Measurements from ENCODE around the gene SLC18A3. TPM values are rescaled to one million over a fixed set of nuclear protein-coding genes. Genes with fewer than 3 reads are reported as not detected.

SLC18A3 gene
- total RNA-seq, 2 donors from 2014 or later: not detected

DNA sequence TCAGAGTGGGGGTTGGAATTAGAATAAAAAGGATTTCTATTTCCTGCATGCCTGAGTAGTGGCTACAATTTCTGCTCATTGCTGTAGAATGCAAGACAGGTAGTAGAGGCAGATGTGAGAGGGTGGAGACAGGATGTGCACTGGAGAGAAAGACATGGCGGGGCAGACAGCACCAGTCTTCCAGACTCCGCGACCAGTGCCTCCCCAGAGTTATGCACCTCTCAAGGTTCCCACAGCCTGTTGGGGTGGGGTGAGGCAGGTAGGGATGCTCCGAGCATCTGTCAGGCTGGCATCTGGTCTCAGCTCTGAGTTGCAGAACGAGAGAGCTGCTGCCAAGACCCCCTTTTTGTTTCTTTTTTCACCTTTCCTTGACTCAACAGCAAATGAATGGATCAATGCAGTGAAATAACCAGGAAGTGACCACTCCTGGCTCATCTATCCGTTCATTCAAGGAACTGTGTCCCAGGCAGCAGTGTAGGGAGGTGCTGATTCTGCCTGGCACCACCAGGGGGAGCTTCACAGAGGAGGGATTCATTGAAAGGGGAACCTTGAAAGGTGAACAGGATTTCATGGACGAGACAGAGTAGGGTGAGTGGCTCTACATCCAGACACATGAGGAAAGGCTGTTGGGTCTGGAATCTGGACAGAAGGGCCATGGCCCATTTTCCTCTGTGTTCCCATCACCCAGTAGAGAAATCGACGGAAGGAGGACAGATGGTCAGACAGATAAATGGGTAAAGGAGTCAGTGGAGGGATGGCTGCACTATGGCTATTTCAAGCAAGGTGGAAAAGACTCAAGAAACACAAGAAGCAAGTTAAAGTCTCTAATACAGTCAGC is 17.2 kb upstream of the SLC18A3 start:
- Histone ChIP-seq H3K27me3 (replicated peaks; ENCODE audit: insufficient read depth) (no peaks in the 10 kb centered on the region), H3K27ac (no peak overlapping the region), H3K9me3 (no peaks in the 10 kb centered on the region), H3K36me3 (no peaks in the 10 kb centered on the region), H3K4me1 (replicated peaks) (no peaks in the 10 kb centered on the region), H3K4me3 (no peak overlapping the region)
- TF ChIP-seq POLR2A (IDR thresholded peaks at IDR 0.05): no peak
- TF ChIP-seq, protein P1, sequence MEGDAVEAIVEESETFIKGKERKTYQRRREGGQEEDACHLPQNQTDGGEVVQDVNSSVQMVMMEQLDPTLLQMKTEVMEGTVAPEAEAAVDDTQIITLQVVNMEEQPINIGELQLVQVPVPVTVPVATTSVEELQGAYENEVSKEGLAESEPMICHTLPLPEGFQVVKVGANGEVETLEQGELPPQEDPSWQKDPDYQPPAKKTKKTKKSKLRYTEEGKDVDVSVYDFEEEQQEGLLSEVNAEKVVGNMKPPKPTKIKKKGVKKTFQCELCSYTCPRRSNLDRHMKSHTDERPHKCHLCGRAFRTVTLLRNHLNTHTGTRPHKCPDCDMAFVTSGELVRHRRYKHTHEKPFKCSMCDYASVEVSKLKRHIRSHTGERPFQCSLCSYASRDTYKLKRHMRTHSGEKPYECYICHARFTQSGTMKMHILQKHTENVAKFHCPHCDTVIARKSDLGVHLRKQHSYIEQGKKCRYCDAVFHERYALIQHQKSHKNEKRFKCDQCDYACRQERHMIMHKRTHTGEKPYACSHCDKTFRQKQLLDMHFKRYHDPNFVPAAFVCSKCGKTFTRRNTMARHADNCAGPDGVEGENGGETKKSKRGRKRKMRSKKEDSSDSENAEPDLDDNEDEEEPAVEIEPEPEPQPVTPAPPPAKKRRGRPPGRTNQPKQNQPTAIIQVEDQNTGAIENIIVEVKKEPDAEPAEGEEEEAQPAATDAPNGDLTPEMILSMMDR (IDR thresholded peaks at IDR 0.05): peak in 3 of 4 experiments; percentile 55 to 73 (median 56)
- no peak for TF ChIP-seq POLR2AphosphoS5 (IDR thresholded peaks at IDR 0.05)
- intact Hi-C loops (cut with DNase I): no loop called here
- 43% methylated on average over 9 of the region's 9 CpGs for WGBS
- no peak for DNase-seq (ENCODE audit: low spot score)

DNA sequence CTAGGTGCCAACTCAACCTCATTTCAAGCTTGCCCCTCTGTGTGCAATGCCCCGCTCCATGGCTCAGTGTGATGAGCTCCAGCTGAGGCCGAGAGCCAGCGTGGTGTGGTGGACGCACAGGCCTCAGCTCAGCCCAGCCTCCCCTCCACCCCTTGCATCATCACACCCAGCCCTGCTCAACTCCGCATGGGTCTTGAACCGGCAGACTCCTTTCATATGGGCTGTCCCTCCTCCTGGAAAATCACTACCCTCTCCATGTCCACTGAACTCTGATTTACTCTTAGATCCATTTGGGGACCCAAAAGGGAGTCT is 16.6 kb upstream of the SLC18A3 start:
- Histone ChIP-seq H3K27ac (no peak overlapping the region), H3K4me3 (no peak overlapping the region), H3K36me3 (no peaks in the 10 kb centered on the region), H3K9me3 (no peaks in the 10 kb centered on the region), H3K27me3 (replicated peaks; ENCODE audit: insufficient read depth) (no peaks in the 10 kb centered on the region), H3K4me1 (replicated peaks) (no peaks in the 10 kb centered on the region)
- WGBS: 91% methylated on average over 6 of the region's 6 CpGs
- DNase-seq (ENCODE audit: low spot score): no peak
- TF ChIP-seq, protein P1 (IDR thresholded peaks at IDR 0.05): no peak
- TF ChIP-seq POLR2AphosphoS5 (IDR thresholded peaks at IDR 0.05) (no peak), POLR2A (IDR thresholded peaks at IDR 0.05) (no peak)
- intact Hi-C loops (cut with DNase I): no loop called here

DNA sequence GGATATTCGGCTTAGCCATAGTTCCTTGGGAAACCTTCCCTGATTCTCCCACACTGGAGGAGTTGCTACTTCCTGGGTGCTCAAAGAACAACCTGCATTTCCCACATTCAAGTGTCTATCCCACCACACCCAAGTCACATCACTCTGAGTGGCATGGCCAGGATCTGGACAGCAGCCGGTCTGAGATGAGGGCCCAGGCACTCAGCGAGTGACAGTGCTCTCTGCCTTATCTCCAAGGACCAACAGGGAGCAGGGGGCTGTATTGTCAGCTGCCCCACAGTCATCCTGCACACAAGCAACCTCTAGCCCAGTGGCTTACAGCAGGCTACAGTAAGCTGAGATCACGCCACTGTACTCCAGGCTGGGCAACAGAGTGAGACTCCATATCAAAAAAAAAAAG is 16.1 kb upstream of the SLC18A3 start:
- no peaks in the 10 kb centered on the region for H3K4me1 ChIP-seq (replicated peaks)
- WGBS: 63% methylated on average over 4 of the region's 4 CpGs
- no peak overlapping the region for H3K4me3 ChIP-seq
- no peaks in the 10 kb centered on the region for H3K36me3 ChIP-seq
- no peak for DNase-seq (ENCODE audit: low spot score)
- TF ChIP-seq, protein P1 (IDR thresholded peaks at IDR 0.05): no peak
- TF ChIP-seq POLR2A (IDR thresholded peaks at IDR 0.05) (no peak), POLR2AphosphoS5 (IDR thresholded peaks at IDR 0.05) (no peak)
- intact Hi-C loops (cut with DNase I): no loop called here
- no peaks in the 10 kb centered on the region for H3K27me3 ChIP-seq (replicated peaks; ENCODE audit: insufficient read depth)
- H3K27ac ChIP-seq: no peak overlapping the region
- H3K9me3 ChIP-seq: no peaks in the 10 kb centered on the region

DNA sequence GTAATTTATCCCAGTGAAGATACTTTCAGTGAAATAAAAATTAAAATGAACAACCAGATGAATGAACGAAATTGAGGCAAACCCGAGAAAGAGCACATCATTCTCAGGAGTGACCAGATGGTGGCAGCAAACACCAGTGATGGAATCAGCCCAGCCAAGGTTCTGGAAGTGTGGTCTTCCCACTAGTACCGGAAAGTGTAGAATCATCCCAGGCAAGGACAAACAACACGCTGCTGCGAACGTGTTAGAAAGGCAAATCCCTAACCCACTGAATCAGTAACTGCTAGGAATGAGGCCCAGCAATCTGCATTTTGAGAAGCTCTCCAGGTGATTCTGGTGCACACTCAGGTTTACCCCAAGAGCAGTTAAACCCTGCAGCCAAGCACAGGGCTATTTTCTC is 15.5 kb upstream of the SLC18A3 start:
- no peaks in the 10 kb centered on the region for H3K27me3 ChIP-seq (replicated peaks; ENCODE audit: insufficient read depth)
- H3K4me3 ChIP-seq: no peak overlapping the region
- no peaks in the 10 kb centered on the region for H3K36me3 ChIP-seq
- 0% methylated on average over 6 of the region's 6 CpGs for WGBS
- intact Hi-C loops (cut with DNase I): no loop called here
- TF ChIP-seq POLR2AphosphoS5 (IDR thresholded peaks at IDR 0.05): no peak
- TF ChIP-seq, protein P1 (IDR thresholded peaks at IDR 0.05): peak in 3 of 4 experiments; percentile 62 to 71 (median 65)
- DNase-seq (ENCODE audit: low spot score): no peak
- H3K27ac ChIP-seq: no peak overlapping the region
- no peaks in the 10 kb centered on the region for H3K9me3 ChIP-seq
- H3K4me1 ChIP-seq (replicated peaks): no peaks in the 10 kb centered on the region
